ENCODE results near the gene SCYGR6. TPM values are rescaled to one million over a fixed set of nuclear protein-coding genes. Genes with fewer than 3 reads are reported as not detected.

Gene SCYGR6
- total RNA-seq, 3 donors from 2014 or later (not counting 1 experiment from before 2014, with no cell fraction given) = not detected

GRCh38 chr2:227717687-227718567, 6.6 kb downstream of the SCYGR6 start, which contains the start of gene SLC19A3:
TSS of gene SLC19A3 (minus strand) at chr2:227718028. CDS start at chr2:227702318, 15,710 bp downstream.
- ATAC-seq = no peak
- 17% methylated on average over 34 of the region's 35 CpGs for WGBS (ENCODE audit: insufficient coverage)

GRCh38 chr2:227716501-227716900, 8.1 kb downstream of the SCYGR6 start:
- peaks cover 0 to 14% of the 10 kb centered on the region in 2 donors for H3K27me3 Mint-ChIP-seq (ENCODE audit: low read depth in 2 of 2)
- no peak overlapping the region for H3K4me3 Mint-ChIP-seq
- intact Hi-C loops (cut with micrococcal nuclease) = no loop called here
- no peaks in the 10 kb centered on the region for H3K4me1 ChIP-seq (ENCODE audit: control insufficient read depth, insufficient read depth, low read length)
- H3K36me3 Mint-ChIP-seq = no peaks in the 10 kb centered on the region
- ATAC-seq (no peak), DNase-seq (no peak)
- H3K36me3 ChIP-seq (ENCODE audit: control insufficient read depth, insufficient read depth, low read length) = no peaks in the 10 kb centered on the region
- no peak overlapping the region for H3K27ac ChIP-seq (ENCODE audit: low read length)
- H3K4me3 ChIP-seq (ENCODE audit: low read length) = no peak overlapping the region
- H3K27ac Mint-ChIP-seq = no peak overlapping the region
- H3K27me3 ChIP-seq (ENCODE audit: control insufficient read depth, insufficient read depth, low read length) = no peaks in the 10 kb centered on the region
- H3K9me3 Mint-ChIP-seq = no peaks in the 10 kb centered on the region
- H3K4me1 Mint-ChIP-seq = no peaks in the 10 kb centered on the region
- TF ChIP-seq CTCF (IDR thresholded peaks at IDR 0.05) = no peak
- H3K9me3 ChIP-seq (ENCODE audit: control insufficient read depth, insufficient read depth, low read length) = no peaks in the 10 kb centered on the region
- no CpG with 5 or more reads among the region's 2 CpGs for WGBS (ENCODE audit: insufficient coverage)

More at GRCh38 chr2:227717687-227718567, 6.6 kb downstream of the SCYGR6 start, which contains the start of gene SLC19A3:
- no peak within 1 kb of the TSS for H3K4me3 Mint-ChIP-seq
- Histone ChIP-seq H3K27ac (ENCODE audit: low read length) (no peak within 1 kb of the TSS), H3K4me1 (ENCODE audit: control insufficient read depth, insufficient read depth, low read length) (no peaks in the 10 kb centered on the region), H3K27me3 (ENCODE audit: control insufficient read depth, insufficient read depth, low read length) (no peaks in the 10 kb centered on the region), H3K4me3 (ENCODE audit: low read length) (no peak within 1 kb of the TSS), H3K9me3 (ENCODE audit: control insufficient read depth, insufficient read depth, low read length) (no peaks in the 10 kb centered on the region), H3K36me3 (ENCODE audit: control insufficient read depth, insufficient read depth, low read length) (no peaks in the 10 kb centered on the region)
- no peaks in the 10 kb centered on the region for H3K36me3 Mint-ChIP-seq
- no peaks in the 10 kb centered on the region for H3K9me3 Mint-ChIP-seq
- peaks cover 0 to 14% of the 10 kb centered on the region in 2 donors for H3K27me3 Mint-ChIP-seq (ENCODE audit: low read depth in 2 of 2)
- TF ChIP-seq CTCF (IDR thresholded peaks at IDR 0.05) = no peak
- intact Hi-C loops (cut with micrococcal nuclease) = no loop called here
- H3K27ac Mint-ChIP-seq = no peak within 1 kb of the TSS
- DNase-seq = no peak
- H3K4me1 Mint-ChIP-seq = no peaks in the 10 kb centered on the region

- H3K27ac ChIP-seq (ENCODE audit: low read length) = no peak overlapping the region
- Mint-ChIP-seq H3K27ac (no peak overlapping the region), H3K4me1 (no peaks in the 10 kb centered on the region), H3K27me3 (ENCODE audit: low read depth in 2 of 2) (peaks cover 0 to 6% of the 10 kb centered on the region in 2 donors), H3K4me3 (no peak overlapping the region), H3K36me3 (no peaks in the 10 kb centered on the region), H3K9me3 (no peaks in the 10 kb centered on the region)
- ATAC-seq = no peak
- 73% methylated on average over 1 of the region's 1 CpG for WGBS (ENCODE audit: insufficient coverage)
- intact Hi-C loops (cut with micrococcal nuclease) = no loop called here
- H3K9me3 ChIP-seq (ENCODE audit: control insufficient read depth, insufficient read depth, low read length) = no peaks in the 10 kb centered on the region
- no peak for TF ChIP-seq CTCF (IDR thresholded peaks at IDR 0.05)
- DNase-seq = no peak
- H3K36me3 ChIP-seq (ENCODE audit: control insufficient read depth, insufficient read depth, low read length) = no peaks in the 10 kb centered on the region
- H3K4me3 ChIP-seq (ENCODE audit: low read length) = no peak overlapping the region
- no peaks in the 10 kb centered on the region for H3K4me1 ChIP-seq (ENCODE audit: control insufficient read depth, insufficient read depth, low read length)
- H3K27me3 ChIP-seq (ENCODE audit: control insufficient read depth, insufficient read depth, low read length) = no peaks in the 10 kb centered on the region
Observed at GRCh38 chr2:227713291-227713690, 11.3 kb downstream of the SCYGR6 start.

Data from natural killer cell (primary cell).